Epithelial cell of proximal tubule (primary cell): ENCODE measurements around the gene OBI1. TPM values are rescaled to one million over a fixed set of nuclear protein-coding genes. Genes with fewer than 3 reads are reported as not detected.

Source experiments
- total RNA-seq: library from RNA; depleted of rRNA; stranded (reverse); fragments of >200 nt; gene quantifications from 2 replicates; pipeline ENCODE4 v1.2.3, GENCODE V29; 2015

OBI1 gene
- total RNA-seq, 1 donor from 2014 or later, result 14.1 TPM

Other genes starting within 250 kb of the OBI1 start
- gene POU4F1, start 55.6 kb downstream of the OBI1 start, total RNA-seq, result under 0.01 TPM in 1 of 2 replicates, not detected in the other